Urinary bladder (tissue), 4 donors: ENCODE results near the gene UBASH3A. TPM values are rescaled to one million over a fixed set of nuclear protein-coding genes. Genes with fewer than 3 reads are reported as not detected.

ENCODE experiments used
- DNase-seq: peaks from one replicate; pipeline ENCODE4 v3.0.0-alpha.2; 2015; ENCODE audit errors: extremely low spot score
- H3K27ac ChIP-seq: one replicate; pipeline ENCODE4 v1.5.1; 2013; ENCODE audit warnings: low read depth, mild to moderate bottlenecking, moderate library complexity
- H3K36me3 ChIP-seq: one replicate; pipeline ENCODE4 v1.6.1; 2013; ENCODE audit warnings: mild to moderate bottlenecking, moderate library complexity; ENCODE audit not compliant: insufficient read depth
- H3K4me1 ChIP-seq: one replicate; pipeline ENCODE4 v1.6.1; 2013; ENCODE audit warnings: mild to moderate bottlenecking, moderate library complexity; ENCODE audit not compliant: insufficient read depth
- H3K4me3 ChIP-seq: one replicate; pipeline ENCODE4 v1.5.1; 2013; ENCODE audit warnings: low read depth, low read length
- WGBS: extraction: QIAGEN DNeasy Blood & Tissue Kit; methylation state at CpG from one replicate; pipeline ENCODE4 v1.1.7; 2013; 5-methylcytosine and 5-hydroxymethylcytosine counted together
- polyA plus RNA-seq: library from polyadenylated mRNA; stranded (reverse); fragments of 200-250 nt; gene quantifications from one replicate; pipeline ENCODE4 v1.2.3, GENCODE V29; 2013
- total RNA-seq: library from RNA; depleted of rRNA; stranded (reverse); fragments of >200 nt; gene quantifications from one replicate; pipeline ENCODE4 v1.2.3, GENCODE V29; 2014
- donor health status: healthy with polysubstance abuse.
- donor health status: healthy.

UBASH3A gene
- total and polyA plus RNA-seq, 2 donors, result 0.27 to 0.32 TPM

DNA sequence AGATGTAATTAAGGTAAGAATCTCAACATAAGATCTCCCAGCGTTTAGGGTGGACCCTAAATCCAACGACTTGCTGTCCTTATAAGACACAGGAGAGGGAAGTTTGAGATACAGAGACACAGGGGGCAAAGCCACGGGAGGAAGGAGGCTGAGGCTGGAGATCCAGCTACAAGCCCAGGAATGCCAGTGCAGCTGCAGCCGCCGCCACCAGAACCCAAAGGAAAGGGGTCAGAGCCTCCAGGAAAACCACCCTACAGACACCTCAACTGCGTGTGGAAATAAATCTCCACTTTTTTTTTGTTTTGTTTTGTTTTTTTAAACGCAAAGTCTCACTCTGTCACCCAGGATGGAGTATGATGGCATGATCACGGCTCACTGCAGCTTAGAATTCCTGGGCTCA, 25.3 kb upstream of the UBASH3A start:
- Histone ChIP-seq H3K36me3 (no peaks in the 10 kb centered on the region), H3K4me1 (no peaks in the 10 kb centered on the region), H3K27ac (no peak overlapping the region), H3K4me3 (no peak overlapping the region)
- 77% methylated on average over 8 of the region's 8 CpGs for WGBS
- DNase-seq, result no peak

DNA sequence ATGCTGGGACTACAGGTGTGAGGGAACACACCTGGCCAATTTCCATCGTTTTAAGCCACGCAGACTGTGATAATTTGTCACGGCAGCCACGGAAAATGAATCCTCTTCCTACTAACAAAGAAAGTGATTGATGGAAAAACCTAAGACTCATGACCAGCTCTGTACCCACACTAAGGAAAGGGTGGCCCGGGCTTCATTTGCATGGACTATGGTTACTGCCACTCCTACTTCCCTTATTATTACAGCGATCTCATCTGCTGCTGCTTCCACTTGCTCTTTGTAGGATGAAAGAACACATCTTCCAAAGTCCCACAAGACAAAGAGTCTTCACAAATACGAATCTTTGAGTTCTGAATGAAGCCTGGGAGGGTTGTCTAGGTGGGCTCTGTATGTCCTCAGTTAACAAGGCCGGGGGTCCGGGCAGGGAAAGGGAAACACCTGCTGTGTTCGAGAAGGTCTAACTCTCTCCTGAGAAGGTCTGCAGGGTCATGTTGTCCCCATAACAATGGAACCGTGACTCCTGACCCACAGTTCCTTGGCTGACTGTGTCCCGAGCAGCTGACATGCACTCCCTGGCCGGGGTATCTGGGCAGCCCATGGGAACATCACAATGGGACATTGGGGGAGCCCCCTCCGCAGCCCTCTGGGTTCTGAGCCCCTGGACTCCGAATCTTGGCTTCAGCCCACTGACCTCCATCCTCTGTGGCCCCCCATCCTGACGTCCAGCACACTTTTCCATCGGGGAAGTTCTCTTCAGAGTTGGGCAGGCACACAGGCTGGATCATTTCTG, 24.1 kb upstream of the UBASH3A start:
- Histone ChIP-seq H3K4me3 (no peak overlapping the region), H3K36me3 (no peaks in the 10 kb centered on the region), H3K4me1 (no peaks in the 10 kb centered on the region), H3K27ac (no peak overlapping the region)
- WGBS, result 79% methylated on average over 17 of the region's 17 CpGs
- DNase-seq, result no peak

DNA sequence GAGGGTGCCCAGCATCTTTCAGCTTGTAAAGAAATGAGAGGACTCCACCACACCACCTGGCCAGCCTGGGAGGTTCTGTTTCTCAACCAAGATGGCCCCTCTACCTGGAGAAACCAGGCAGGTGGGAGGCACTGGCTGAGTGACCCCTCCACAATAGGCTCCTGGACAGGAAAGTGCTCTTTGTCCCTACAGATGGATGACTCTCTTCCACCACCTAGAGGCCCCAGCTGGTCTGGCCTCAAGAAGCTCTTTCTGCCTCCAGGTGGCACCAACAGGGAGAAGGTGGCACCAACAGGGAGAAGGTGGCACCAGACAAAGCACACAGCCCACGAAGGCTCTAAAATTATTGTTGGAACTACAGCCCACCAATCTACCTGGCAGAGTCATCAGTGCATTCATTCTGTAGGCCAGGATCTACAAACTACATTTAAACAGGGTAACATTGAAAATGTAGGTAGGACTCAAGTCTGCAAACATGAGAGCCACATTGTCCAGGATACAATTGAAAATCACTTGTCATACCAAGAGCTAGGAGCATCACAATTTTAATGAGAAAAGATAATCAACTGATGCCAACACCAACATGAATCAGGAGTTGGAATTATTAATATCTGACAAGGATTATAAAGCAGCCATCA, 22.2 kb upstream of the UBASH3A start:
- H3K4me1 ChIP-seq, result no peaks in the 10 kb centered on the region
- no peak for DNase-seq
- no peak overlapping the region for H3K27ac ChIP-seq
- H3K4me3 ChIP-seq, result no peak overlapping the region
- 52% methylated on average over 1 of the region's 1 CpG for WGBS
- no peaks in the 10 kb centered on the region for H3K36me3 ChIP-seq

- Histone ChIP-seq H3K27ac (no peak overlapping the region), H3K4me3 (no peak overlapping the region), H3K4me1 (no peaks in the 10 kb centered on the region), H3K36me3 (no peaks in the 10 kb centered on the region)
- no peak for DNase-seq
- 90% methylated on average over 6 of the region's 6 CpGs for WGBS
These were observed 20.8 kb upstream of the UBASH3A start for GRCh38 chr21:42382915-42383314.

- DNase-seq, result no peak
- WGBS, result 85% methylated on average over 6 of the region's 6 CpGs
- H3K4me1 ChIP-seq, result no peaks in the 10 kb centered on the region
- H3K36me3 ChIP-seq, result no peaks in the 10 kb centered on the region
- H3K4me3 ChIP-seq, result no peak overlapping the region
- no peak overlapping the region for H3K27ac ChIP-seq
These were observed 20.4 kb upstream of the UBASH3A start for GRCh38 chr21:42383331-42383730.

GRCh38 chr21:42384156-42384945, 19.4 kb upstream of the UBASH3A start:
- WGBS, result 56% methylated on average over 8 of the region's 8 CpGs
- no peaks in the 10 kb centered on the region for H3K36me3 ChIP-seq
- H3K4me1 ChIP-seq, result no peaks in the 10 kb centered on the region
- no peak for DNase-seq
- H3K27ac ChIP-seq, result no peak overlapping the region
- H3K4me3 ChIP-seq, result no peak overlapping the region

- 87% methylated on average over 2 of the region's 2 CpGs for WGBS
- no peak for DNase-seq
- H3K27ac ChIP-seq, result no peak overlapping the region
- no peak overlapping the region for H3K4me3 ChIP-seq
- H3K4me1 ChIP-seq, result no peaks in the 10 kb centered on the region
- no peaks in the 10 kb centered on the region for H3K36me3 ChIP-seq
These were observed 18.7 kb upstream of the UBASH3A start for GRCh38 chr21:42384989-42385388.

GRCh38 chr21:42385619-42386018, 18.1 kb upstream of the UBASH3A start:
- Histone ChIP-seq H3K36me3 (no peaks in the 10 kb centered on the region), H3K4me1 (no peaks in the 10 kb centered on the region), H3K4me3 (no peak overlapping the region), H3K27ac (no peak overlapping the region)
- WGBS, result 90% methylated on average over 5 of the region's 5 CpGs
- DNase-seq, result no peak

GRCh38 chr21:42386034-42386591, 17.6 kb upstream of the UBASH3A start:
- Histone ChIP-seq H3K4me3 (no peak overlapping the region), H3K36me3 (no peaks in the 10 kb centered on the region), H3K4me1 (no peaks in the 10 kb centered on the region), H3K27ac (no peak overlapping the region)
- no peak for DNase-seq
- WGBS, result 82% methylated on average over 11 of the region's 11 CpGs

GRCh38 chr21:42387164-42387563, 16.5 kb upstream of the UBASH3A start:
- 50% methylated on average over 3 of the region's 3 CpGs for WGBS
- no peak for DNase-seq
- Histone ChIP-seq H3K36me3 (no peaks in the 10 kb centered on the region), H3K27ac (no peak overlapping the region), H3K4me1 (no peaks in the 10 kb centered on the region), H3K4me3 (no peak overlapping the region)

- H3K27ac ChIP-seq, result no peak overlapping the region
- no peaks in the 10 kb centered on the region for H3K36me3 ChIP-seq
- WGBS, result 85% methylated on average over 6 of the region's 6 CpGs
- H3K4me1 ChIP-seq, result no peaks in the 10 kb centered on the region
- H3K4me3 ChIP-seq, result no peak overlapping the region
- DNase-seq, result no peak
These were observed 15.8 kb upstream of the UBASH3A start for GRCh38 chr21:42387843-42388340.

GRCh38 chr21:42388740-42389448, 14.8 kb upstream of the UBASH3A start:
- DNase-seq, result no peak
- Histone ChIP-seq H3K4me1 (no peaks in the 10 kb centered on the region), H3K36me3 (no peaks in the 10 kb centered on the region), H3K27ac (no peak overlapping the region), H3K4me3 (no peak overlapping the region)
- 69% methylated on average over 20 of the region's 20 CpGs for WGBS

DNA sequence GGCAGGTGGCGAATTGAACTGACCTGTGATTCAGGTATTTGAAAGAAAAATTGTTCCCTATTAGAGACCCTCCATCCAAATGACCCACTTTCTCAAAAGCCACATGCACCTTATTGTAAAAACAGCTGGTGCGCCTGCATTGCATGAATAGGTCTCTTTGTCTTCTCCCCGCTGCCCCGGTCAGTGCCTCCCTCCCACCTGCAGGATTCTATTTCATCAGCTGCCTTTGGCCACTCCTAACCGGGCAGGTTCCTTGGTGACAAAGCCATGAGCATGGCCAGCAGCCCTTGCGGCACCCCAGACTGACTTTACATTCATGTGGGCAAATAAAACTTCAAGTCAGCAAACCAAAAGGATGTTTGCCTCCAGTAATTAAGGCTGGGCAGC, 14.3 kb upstream of the UBASH3A start:
- no peaks in the 10 kb centered on the region for H3K36me3 ChIP-seq
- H3K4me1 ChIP-seq, result no peaks in the 10 kb centered on the region
- H3K27ac ChIP-seq, result no peak overlapping the region
- no peak overlapping the region for H3K4me3 ChIP-seq
- WGBS, result 68% methylated on average over 6 of the region's 6 CpGs
- DNase-seq, result no peak
